Fibroblast of lung (primary cell): ENCODE measurements around the gene HPCAL1.

Experiments used
- CTCF ChIP-seq, 2 donors: IDR thresholded peaks in 1 of 2; conservative IDR thresholded peaks in 1 of 2; 1 replicate in 1 of 2; 2 replicates in 1 of 2; pipeline ENCODE4 v1.5.1; 2011 to 2012; ENCODE audit warnings: low read length in 2 of 2, control low read depth in 1 of 2, inconsistent platforms in 1 of 2, low read depth in 1 of 2, mild to moderate bottlenecking in 1 of 2
- EZH2 ChIP-seq: IDR thresholded peaks from 2 replicates; pipeline ENCODE4 v1.5.1; 2012; ENCODE audit warnings: low read length, control low read depth, mild to moderate bottlenecking; ENCODE audit errors: missing control alignments

- peak in 1 of 2 donors; percentile 1 for TF ChIP-seq CTCF (conservative IDR thresholded peaks at IDR 0.05 in 1 of 2, IDR thresholded peaks at IDR 0.05 in 1 of 2; ENCODE audit: low read depth in 1 of 2, low read length in 2 of 2)
- TF ChIP-seq EZH2, result no peak
These were observed 42.6 kb upstream of the HPCAL1 start for GRCh38 chr2:10260130-10260529.
